ENCODE data around the gene TWF2. TPM values are rescaled to one million over a fixed set of nuclear protein-coding genes. Genes with fewer than 3 reads are reported as not detected.

The TWF2 gene
- total and polyA plus RNA-seq, 2 of the 13 experiments (the other 11 are each of a cell fraction or from before 2014, with no cell fraction given) = 45.5 to 108 TPM

- ChIA-PET CTCF (ENCODE audit: low intra/inter-chr PET ratio, low total read pairs) (no interaction called here), POLR2A (interaction anchor here (1.0 to 2.9 kb wide), 4 partner anchors 8 to 31 kb away, joined by 3 to 13 read pairs (median 8); partner anchors contain the start of genes TWF2 and WDR82)
- Histone ChIP-seq H3K36me3 (replicated peaks in 1 of 2; ENCODE audit: control insufficient read depth in 1 of 2, insufficient read depth in 2 of 2, low read length in 2 of 2) (peaks cover under 1% of the 10 kb centered on the region in 2 experiments; a peak in 4 of 5 replicates), H3K4me1 (ENCODE audit: insufficient read depth, low read length) (peaks cover 38% of the 10 kb centered on the region), H3K27me3 (ENCODE audit: control insufficient read depth in 1 of 2, insufficient read depth in 2 of 2, low read length in 2 of 2) (no peaks in the 10 kb centered on the region), H3K4me2 (ENCODE audit: low read depth, low read length) (no peak overlapping the region), H3K9me3 (ENCODE audit: low read length) (no peaks in the 10 kb centered on the region), H3K4me3 (replicated peaks in 1 of 3; ENCODE audit: insufficient read depth in 1 of 3, low read depth in 2 of 3, low read length in 3 of 3) (no peak overlapping the region), H3K9ac (ENCODE audit: insufficient read depth, low read depth, low read length) (no peak overlapping the region), H3K27ac (ENCODE audit: extremely low read length, insufficient read depth, low read length) (no peak overlapping the region), H2AFZ (ENCODE audit: low read length) (no peak overlapping the region), H4K20me1 (ENCODE audit: insufficient read depth, low read length) (no peaks in the 10 kb centered on the region), H3K79me2 (ENCODE audit: insufficient read depth, low read length) (no peaks in the 10 kb centered on the region)
- intact Hi-C loops (cut with micrococcal nuclease; ENCODE audit: unreplicated experiment) = no loop called here
- no TSS peak for BruUV-seq (replicated peaks)
- ATAC-seq (no peak), DNase-seq (ENCODE audit: low spot score) (no peak), FAIRE-seq (no peak)
- TF ChIP-seq ZSCAN5A (CRISPR knock-in tag; IDR thresholded peaks at IDR 0.05; ENCODE audit: borderline replicate concordance) = no peak
- no peak for TF ChIP-seq NFE2L2 (IDR thresholded peaks at IDR 0.05; ENCODE audit: low read length)
- TF ChIP-seq KLF15 (CRISPR knock-in tag; IDR thresholded peaks at IDR 0.05; ENCODE audit: borderline replicate concordance) = no peak
- TF ChIP-seq NR2F2 (IDR thresholded peaks at IDR 0.05; ENCODE audit: borderline replicate concordance, low read depth) = no peak
- no peak for TF ChIP-seq ZNF562 (CRISPR knock-in tag; IDR thresholded peaks at IDR 0.05; ENCODE audit: borderline replicate concordance)
- no peak for TF ChIP-seq ZNF280B (CRISPR knock-in tag; IDR thresholded peaks at IDR 0.05; ENCODE audit: borderline replicate concordance)
- no peak for TF ChIP-seq ZSCAN21 (CRISPR knock-in tag; IDR thresholded peaks at IDR 0.05; ENCODE audit: borderline replicate concordance)
- TF ChIP-seq EP300 (IDR thresholded peaks at IDR 0.05; ENCODE audit: low read depth in 2 of 2, low read length in 2 of 2) = no peak
- no peak for TF ChIP-seq EP300 (CRISPR knock-in tag; IDR thresholded peaks at IDR 0.05; ENCODE audit: borderline replicate concordance)
- no peak for TF ChIP-seq ZNF224 (CRISPR knock-in tag; IDR thresholded peaks at IDR 0.05)
- no peak for TF ChIP-seq PAWR (CRISPR knock-in tag; IDR thresholded peaks at IDR 0.05; ENCODE audit: borderline replicate concordance)
- 80% methylated on average over 1 of the region's 10 CpGs for WGBS (ENCODE audit: low lambda C conversion rate)
- in situ Hi-C loops (cut with HindIII; ENCODE audit: extremely low pct_ligation_motif_present, low pct_unique_long_range_greater_than_20kb) = no loop called here
Measured at GRCh38 chr3:52248165-52248541, 9.2 kb upstream of the TWF2 start.
